Activated CD4-positive, alpha-beta T cell treated with anti-CD3 and anti-CD28 coated beads for 36 hours (primary cell): Measurements from ENCODE around the gene MYH9. TPM values are rescaled to one million over a fixed set of nuclear protein-coding genes. Genes with fewer than 3 reads are reported as not detected.

Experiments
- ATAC-seq: fragments of 200-7000 bp; cut with Tn5 transposase; one replicate; pipeline ENCODE4 v1.10.0; 2021; ENCODE audit warnings: mild to moderate bottlenecking, moderate library complexity
- CTCF ChIA-PET: fragments of 350-600 bp; sonication (Branson Sonifier 250); formaldehyde crosslinking; loops from one replicate; lab custom pipeline; 2021; ENCODE audit warnings: antibody characterized with exemption; lab: Charles Lee
- POLR2A ChIA-PET: fragments of 350-600 bp; sonication (Branson Sonifier 250); formaldehyde crosslinking; loops from one replicate; lab custom pipeline; 2021; ENCODE audit warnings: antibody characterized with exemption, inconsistent platforms; lab: Charles Lee
- DNase-seq: peaks from one replicate; pipeline ENCODE4 v3.0.0-alpha.2; 2020
- H3K27ac Mint-ChIP-seq: one replicate; pipeline ENCODE4 v1.8.0; 2021; ENCODE audit warnings: mixed read lengths
- H3K27me3 Mint-ChIP-seq: one replicate; pipeline ENCODE4 v1.8.0; 2021; ENCODE audit warnings: mixed read lengths
- H3K36me3 Mint-ChIP-seq: one replicate; pipeline ENCODE4 v1.8.0; 2021; ENCODE audit warnings: low read depth, mixed read lengths
- H3K4me1 Mint-ChIP-seq: one replicate; pipeline ENCODE4 v1.8.0; 2021; ENCODE audit warnings: mixed read lengths
- H3K4me3 Mint-ChIP-seq: one replicate; pipeline ENCODE4 v1.8.0; 2021; ENCODE audit warnings: mild to moderate bottlenecking, moderate library complexity, mixed read lengths
- H3K9me3 Mint-ChIP-seq: one replicate; pipeline ENCODE4 v1.8.0; 2021; ENCODE audit warnings: low read depth, mixed read lengths
- intact Hi-C, 2 experiments: fragments of 100-400 bp; cut with DNase I in 1 of 2; cut with micrococcal nuclease in 1 of 2; formaldehyde crosslinking; loops; one replicate each; pipeline versions ENCODE4 v1.14.2 to v1.15.1; 2022 to 2024; cut with DNase I, micrococcal nuclease
- total RNA-seq, 2 experiments: library from RNA; stranded (reverse); gene quantifications; one replicate each; pipeline ENCODE4 v1.2.3, GENCODE V29; 2021

Gene MYH9
- total RNA-seq, 2 experiments from 2014 or later = 720 to 773 TPM

DNA sequence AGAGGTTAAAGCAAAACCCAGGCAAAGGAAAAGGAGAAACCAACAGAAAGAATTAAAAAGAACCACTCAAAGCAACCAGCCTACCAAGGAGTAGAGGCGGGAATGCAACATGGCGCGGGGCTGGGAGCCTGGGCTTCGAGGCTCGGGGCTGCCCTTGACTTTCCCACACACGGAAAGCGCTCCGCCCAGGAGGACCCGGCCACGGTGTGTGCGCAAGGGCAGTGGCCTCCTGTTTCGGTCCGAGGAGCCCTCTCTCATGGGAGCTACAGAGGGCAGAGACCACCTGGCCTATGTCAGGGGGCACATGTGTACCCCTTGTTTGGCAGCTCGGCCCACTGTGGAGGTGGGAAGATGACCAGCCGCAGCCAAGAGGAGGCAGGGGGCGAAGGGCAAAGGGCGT is 78.9 kb downstream of the MYH9 start:
- Mint-ChIP-seq H3K9me3 (no peaks in the 10 kb centered on the region), H3K27me3 (no peaks in the 10 kb centered on the region), H3K4me1 (no peaks in the 10 kb centered on the region), H3K27ac (peak overlapping the region; percentile 58), H3K36me3 (peaks cover 79% of the 10 kb centered on the region), H3K4me3 (no peak overlapping the region)
- CTCF ChIA-PET = no interaction called here
- POLR2A ChIA-PET = no interaction called here
- no peak for DNase-seq
- intact Hi-C loops = no loop called here
- no peak for ATAC-seq

DNA sequence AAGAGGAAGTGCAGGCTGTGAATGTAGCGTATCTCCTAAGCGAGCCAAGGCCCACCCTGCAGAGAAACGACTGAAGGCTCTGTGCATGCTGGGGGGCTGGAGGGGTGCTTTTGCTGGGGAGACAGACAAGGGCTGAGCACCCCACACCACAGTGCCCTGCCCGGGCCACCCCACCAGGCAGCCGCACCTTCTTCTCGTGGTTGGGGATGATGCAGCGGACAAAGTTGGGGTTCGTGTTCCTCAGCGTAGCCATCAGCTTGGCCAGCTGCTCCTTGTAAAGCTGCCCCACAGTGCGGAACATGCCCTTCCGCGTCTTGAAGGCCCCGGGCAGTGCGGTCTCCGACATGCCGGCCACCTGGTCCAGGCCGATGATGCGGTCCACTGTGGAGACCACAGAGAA is 81.5 kb downstream of the MYH9 start:
- DNase-seq (no peak), ATAC-seq (no peak)
- ChIA-PET CTCF (interaction anchor here (0.6 kb wide), 2 partner anchors 88 to 165 kb away, joined by 3 read pairs; no protein-coding TSS in a partner anchor), POLR2A (no interaction called here)
- no peaks in the 10 kb centered on the region for H3K27me3 Mint-ChIP-seq
- intact Hi-C loops = no loop called here
- H3K4me3 Mint-ChIP-seq = no peak overlapping the region
- H3K4me1 Mint-ChIP-seq = peaks cover 7% of the 10 kb centered on the region
- H3K27ac Mint-ChIP-seq = no peak overlapping the region
- H3K9me3 Mint-ChIP-seq = no peaks in the 10 kb centered on the region
- peaks cover 76% of the 10 kb centered on the region for H3K36me3 Mint-ChIP-seq

DNA sequence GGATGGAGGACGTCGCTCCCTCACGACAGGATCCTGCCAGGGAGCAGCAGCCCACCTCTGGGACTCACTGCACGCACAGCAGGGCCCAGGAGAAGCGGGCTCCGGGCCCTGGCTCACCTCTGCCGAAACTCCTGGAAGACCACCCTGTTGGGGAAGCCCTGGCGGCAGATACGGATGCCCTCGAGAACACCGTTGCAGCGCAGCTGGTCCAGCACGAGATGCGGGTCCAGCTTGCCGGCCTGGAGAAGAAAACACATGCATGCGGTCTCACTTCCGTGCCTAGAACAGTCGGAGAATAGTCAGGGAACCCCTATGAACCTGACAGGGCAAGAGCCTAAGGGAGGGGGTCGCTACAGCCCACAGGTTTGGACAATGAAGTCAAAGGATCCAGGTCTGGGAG is 82.0 kb downstream of the MYH9 start:
- Mint-ChIP-seq H3K9me3 (no peaks in the 10 kb centered on the region), H3K4me1 (peaks cover 7% of the 10 kb centered on the region), H3K4me3 (no peak overlapping the region), H3K36me3 (peaks cover 76% of the 10 kb centered on the region), H3K27me3 (no peaks in the 10 kb centered on the region), H3K27ac (no peak overlapping the region)
- ChIA-PET POLR2A (interaction anchor here (0.6 kb wide), 1 partner anchor 71 kb away, joined by 4 read pairs; no protein-coding TSS in a partner anchor), CTCF (interaction anchor here (0.6 to 6.8 kb wide), 5 partner anchors 10 to 180 kb away, joined by 3 to 71 read pairs (median 4); no protein-coding TSS in a partner anchor)
- DNase-seq (no peak), ATAC-seq (no peak)
- intact Hi-C loops = no loop called here

DNA sequence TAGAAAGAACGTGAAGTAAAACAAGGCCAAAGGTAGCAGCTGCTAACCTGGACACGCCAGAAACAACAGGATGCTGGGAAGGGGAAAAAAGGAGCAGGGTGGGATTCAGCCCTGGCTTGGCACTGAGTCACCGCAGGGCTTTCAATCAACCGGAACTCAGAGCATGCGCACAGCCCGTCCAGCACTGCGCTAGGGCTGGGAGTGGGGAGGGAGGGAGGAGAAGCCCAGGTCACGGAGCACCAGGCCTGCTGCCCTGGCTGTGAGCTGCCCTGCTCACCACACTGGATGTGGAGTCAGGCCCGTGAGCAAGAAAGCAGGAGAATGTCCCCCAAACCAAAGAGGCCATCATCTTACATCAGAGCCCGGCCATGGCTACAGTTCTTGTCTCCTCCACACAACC is 83.3 kb downstream of the MYH9 start:
- Mint-ChIP-seq H3K27me3 (no peaks in the 10 kb centered on the region), H3K4me1 (peaks cover 7% of the 10 kb centered on the region), H3K27ac (peak overlapping the region; percentile 25), H3K4me3 (no peak overlapping the region), H3K9me3 (no peaks in the 10 kb centered on the region), H3K36me3 (peaks cover 82% of the 10 kb centered on the region)
- ChIA-PET POLR2A (no interaction called here), CTCF (interaction anchor here (1.5 to 6.8 kb wide), 3 partner anchors 11 to 164 kb away, joined by 4 to 71 read pairs (median 5); no protein-coding TSS in a partner anchor)
- ATAC-seq (no peak), DNase-seq (no peak)
- intact Hi-C loops = no loop called here

DNA sequence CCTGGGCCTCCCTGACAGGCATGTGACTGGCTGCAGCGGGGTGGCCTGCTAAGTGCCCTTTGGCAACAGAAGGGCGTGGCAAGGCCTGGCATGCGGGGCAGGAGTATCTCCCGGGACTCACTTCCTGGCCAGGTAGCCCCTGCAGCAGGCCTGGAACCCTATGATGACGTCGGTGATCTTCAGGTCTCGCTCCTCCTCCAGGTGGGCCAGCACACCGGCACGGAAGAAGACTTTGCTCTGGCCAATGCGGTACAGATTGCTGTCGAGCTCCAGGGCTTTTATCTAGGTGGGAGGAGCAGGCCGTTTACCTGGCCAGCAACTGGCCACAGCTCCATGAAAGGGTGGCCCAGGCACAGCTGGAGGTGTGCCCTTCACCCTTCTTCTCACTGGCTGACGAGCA is 83.9 kb downstream of the MYH9 start:
- Mint-ChIP-seq H3K4me3 (no peak overlapping the region), H3K9me3 (no peaks in the 10 kb centered on the region), H3K4me1 (peaks cover 7% of the 10 kb centered on the region), H3K27ac (peak overlapping the region; percentile 25), H3K36me3 (peaks cover 79% of the 10 kb centered on the region), H3K27me3 (no peaks in the 10 kb centered on the region)
- ATAC-seq (no peak), DNase-seq (no peak)
- ChIA-PET CTCF (interaction anchor here (1.5 to 6.8 kb wide), 3 partner anchors 11 to 165 kb away, joined by 4 to 71 read pairs (median 5); no protein-coding TSS in a partner anchor), POLR2A (no interaction called here)
- intact Hi-C loops = no loop called here

DNA sequence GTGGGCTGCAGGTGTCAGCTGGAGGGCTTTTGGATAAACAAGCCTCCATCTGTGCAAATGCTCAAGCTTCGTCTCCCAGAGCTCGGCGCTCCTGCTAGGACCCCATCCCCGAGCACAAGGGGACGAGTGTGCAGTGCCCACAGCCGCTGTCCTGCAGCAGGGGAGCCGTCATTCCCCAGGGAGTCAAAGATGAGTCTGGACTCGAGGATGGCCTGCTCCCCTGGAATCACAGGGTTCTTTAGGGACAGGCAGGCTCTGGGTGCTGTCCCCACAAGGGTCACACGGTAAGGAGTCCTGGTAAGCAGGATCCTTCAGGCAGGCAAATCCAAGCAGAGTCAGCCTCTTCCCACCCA is 84.7 kb downstream of the MYH9 start:
- no peak for DNase-seq
- ATAC-seq = no peak
- POLR2A ChIA-PET = interaction anchor here (0.6 kb wide), 1 partner anchor 206 kb away, joined by 3 read pairs; no protein-coding TSS in a partner anchor
- Mint-ChIP-seq H3K4me1 (peaks cover 7% of the 10 kb centered on the region), H3K9me3 (no peaks in the 10 kb centered on the region), H3K27ac (no peak overlapping the region), H3K36me3 (peaks cover 81% of the 10 kb centered on the region), H3K4me3 (no peak overlapping the region), H3K27me3 (no peaks in the 10 kb centered on the region)
- intact Hi-C loops = no loop called here
- CTCF ChIA-PET = interaction anchor here (1.2 to 6.8 kb wide), 8 partner anchors 10 to 183 kb away, joined by 3 to 71 read pairs (median 7); no protein-coding TSS in a partner anchor

DNA sequence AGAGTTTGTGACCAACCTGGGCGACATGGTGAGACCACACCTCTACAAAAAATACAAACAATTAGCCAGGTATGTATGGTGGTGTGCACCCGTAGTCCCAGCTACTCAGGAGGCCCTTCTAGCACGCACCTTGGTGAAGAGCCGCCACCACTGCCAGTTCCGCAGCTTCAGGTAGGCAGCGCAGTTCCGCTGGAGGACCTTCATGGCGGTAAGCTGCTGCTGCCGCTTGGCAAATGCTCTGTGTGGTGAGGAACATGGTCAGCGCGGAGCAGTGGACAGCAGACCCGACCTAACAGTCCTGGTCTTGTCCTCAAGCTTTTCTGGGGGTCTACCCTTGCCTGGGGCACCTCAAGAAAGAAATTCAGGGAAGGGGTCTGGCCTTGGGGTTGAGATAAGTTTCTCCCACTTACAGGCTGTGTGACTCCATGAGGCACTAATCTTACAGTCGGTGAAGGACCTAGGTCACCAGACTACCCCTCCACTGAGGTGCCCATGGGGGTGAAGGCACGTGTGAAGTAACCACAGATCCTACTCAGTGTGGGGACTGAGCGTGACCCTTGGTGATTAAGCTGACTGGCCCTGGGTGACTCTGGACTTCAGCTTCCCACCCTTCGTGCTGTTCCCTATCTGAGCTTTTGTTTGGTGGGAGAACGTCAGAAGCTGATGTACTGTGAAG is 85.2 kb downstream of the MYH9 start:
- ChIA-PET CTCF (interaction anchor here (0.6 to 6.8 kb wide), 22 partner anchors 9 to 1253 kb away, joined by 3 to 71 read pairs (median 5); partner anchors contain the start of gene MYH9), POLR2A (interaction anchor here (0.6 kb wide), 1 partner anchor 207 kb away, joined by 3 read pairs; no protein-coding TSS in a partner anchor)
- Mint-ChIP-seq H3K27me3 (no peaks in the 10 kb centered on the region), H3K36me3 (peaks cover 83% of the 10 kb centered on the region), H3K4me1 (peaks cover 7% of the 10 kb centered on the region), H3K9me3 (no peaks in the 10 kb centered on the region), H3K27ac (no peak overlapping the region), H3K4me3 (no peak overlapping the region)
- intact Hi-C loops = no loop called here
- no peak for DNase-seq
- no peak for ATAC-seq

DNA sequence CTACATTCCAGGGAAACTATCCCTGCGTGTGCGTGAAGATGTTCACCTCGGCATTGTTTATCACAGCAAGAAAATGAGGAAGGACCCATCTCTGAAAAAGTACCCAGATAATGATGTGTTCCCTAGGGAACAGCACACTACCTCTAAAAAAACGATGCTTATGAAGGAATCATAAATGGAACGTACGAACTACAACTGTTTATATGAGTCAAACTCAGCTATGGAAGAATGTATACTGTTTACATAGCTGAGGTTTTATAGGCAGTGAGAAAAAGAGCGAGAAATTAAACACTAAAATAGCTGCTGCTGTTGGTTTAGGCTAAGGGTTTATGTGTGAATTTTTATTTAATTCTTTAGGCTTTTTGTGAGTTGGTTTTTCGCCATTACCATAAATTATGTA is 85.9 kb downstream of the MYH9 start:
- peaks cover 85% of the 10 kb centered on the region for H3K36me3 Mint-ChIP-seq
- CTCF ChIA-PET = interaction anchor here (0.6 to 6.8 kb wide), 23 partner anchors 10 to 1254 kb away, joined by 3 to 71 read pairs (median 6); partner anchors contain the start of gene MYH9
- H3K4me3 Mint-ChIP-seq = no peak overlapping the region
- peak overlapping the region; percentile 67 for H3K27ac Mint-ChIP-seq
- intact Hi-C loops = loop anchor here (1.0 kb wide), 3 partner anchors 84 to 184 kb away; no protein-coding TSS in a partner anchor
- H3K9me3 Mint-ChIP-seq = no peaks in the 10 kb centered on the region
- no peak for DNase-seq
- POLR2A ChIA-PET = interaction anchor here (0.6 to 1.2 kb wide), 3 partner anchors 119 to 182 kb away, joined by 4 read pairs; no protein-coding TSS in a partner anchor
- no peak for ATAC-seq
- peaks cover 7% of the 10 kb centered on the region for H3K4me1 Mint-ChIP-seq
- H3K27me3 Mint-ChIP-seq = no peaks in the 10 kb centered on the region

DNA sequence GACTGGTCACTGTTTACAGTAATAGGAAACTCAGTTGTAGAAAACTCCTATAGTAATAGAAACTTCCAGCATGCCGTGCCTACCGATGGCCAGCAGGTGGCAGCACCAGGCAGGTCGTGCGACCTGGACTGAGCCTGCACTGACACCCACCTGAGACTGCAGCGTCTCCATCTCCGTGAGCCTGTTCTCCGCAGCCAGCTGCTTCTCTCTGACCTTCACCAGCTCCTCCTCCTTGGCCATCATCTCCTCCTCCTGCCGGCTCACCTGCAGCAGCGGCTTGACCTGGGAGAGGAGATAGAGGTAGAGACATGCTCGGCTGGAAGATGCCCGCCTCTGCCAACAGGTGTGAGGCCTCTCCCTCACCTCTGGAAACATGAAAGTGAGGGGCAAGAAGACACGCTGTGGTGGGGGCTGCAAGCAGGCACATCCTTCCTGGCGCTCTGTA is 86.4 kb downstream of the MYH9 start:
- H3K36me3 Mint-ChIP-seq = peaks cover 87% of the 10 kb centered on the region
- ChIA-PET CTCF (interaction anchor here (0.9 to 6.8 kb wide), 25 partner anchors 10 to 823 kb away, joined by 3 to 71 read pairs (median 6); partner anchors contain the start of genes APOL2 and MYH9), POLR2A (interaction anchor here (0.6 to 1.2 kb wide), 4 partner anchors 119 to 216 kb away, joined by 3 to 4 read pairs (median 4); no protein-coding TSS in a partner anchor)
- H3K4me1 Mint-ChIP-seq = peaks cover 7% of the 10 kb centered on the region
- H3K4me3 Mint-ChIP-seq = no peak overlapping the region
- DNase-seq = peak; percentile 90
- no peaks in the 10 kb centered on the region for H3K27me3 Mint-ChIP-seq
- peak overlapping the region; percentile 72 for H3K27ac Mint-ChIP-seq
- no peaks in the 10 kb centered on the region for H3K9me3 Mint-ChIP-seq
- intact Hi-C loops = loop anchor here (1.0 kb wide), 3 partner anchors 85 to 185 kb away; no protein-coding TSS in a partner anchor
- peak; percentile 82 for ATAC-seq

DNA sequence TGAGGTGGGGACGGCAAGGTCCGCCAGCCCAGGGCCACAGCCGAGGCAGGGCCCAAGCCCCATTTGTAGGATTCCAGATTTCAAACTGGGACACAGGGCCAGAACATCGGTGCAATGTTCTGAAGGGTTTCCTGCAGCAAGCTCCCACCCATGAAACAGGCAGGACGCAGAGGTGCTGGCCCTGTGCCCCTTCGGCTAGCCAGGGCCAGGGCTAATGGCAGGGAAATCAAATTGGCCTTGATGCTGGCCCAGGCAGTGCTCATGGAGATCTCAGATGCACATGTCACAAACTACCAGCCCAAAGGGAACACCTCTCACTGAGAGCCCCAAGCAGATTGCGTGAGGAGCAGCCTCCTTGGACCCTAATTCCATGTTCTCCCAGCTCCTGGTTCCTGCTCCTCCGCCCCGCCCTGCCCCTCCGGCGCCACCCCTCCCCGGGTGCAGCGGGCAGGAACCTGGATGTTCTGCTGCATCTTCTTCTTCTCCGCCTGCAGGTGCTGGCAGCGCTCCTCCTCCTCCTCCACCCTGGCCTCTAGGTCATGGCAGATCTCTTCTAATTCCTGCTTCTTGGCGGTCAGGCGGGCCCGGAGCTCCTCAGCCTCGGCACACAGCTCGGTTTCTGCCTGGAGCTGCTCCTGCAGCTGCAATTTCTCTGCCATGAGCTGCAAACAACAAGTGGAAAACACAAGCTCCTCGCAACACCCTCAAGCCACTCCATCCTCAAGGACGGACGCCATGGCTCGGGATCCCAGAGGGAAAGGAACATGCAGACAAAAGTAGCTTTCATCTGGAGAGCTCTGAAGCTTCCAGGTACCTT is 87.2 kb downstream of the MYH9 start:
- H3K9me3 Mint-ChIP-seq = no peaks in the 10 kb centered on the region
- intact Hi-C loops = loop anchor here (1.0 kb wide), 3 partner anchors 86 to 186 kb away; no protein-coding TSS in a partner anchor
- no peaks in the 10 kb centered on the region for H3K27me3 Mint-ChIP-seq
- H3K4me3 Mint-ChIP-seq = no peak overlapping the region
- H3K36me3 Mint-ChIP-seq = peaks cover 89% of the 10 kb centered on the region
- ATAC-seq (no peak), DNase-seq (no peak)
- CTCF ChIA-PET = interaction anchor here (0.6 to 6.8 kb wide), 25 partner anchors 10 to 824 kb away, joined by 3 to 71 read pairs (median 5); partner anchors contain the start of genes APOL2 and MYH9
- H3K27ac Mint-ChIP-seq = peak overlapping the region; percentile 72
- POLR2A ChIA-PET = interaction anchor here (0.6 to 1.2 kb wide), 2 partner anchors 170 to 217 kb away, joined by 3 to 4 read pairs; no protein-coding TSS in a partner anchor
- H3K4me1 Mint-ChIP-seq = peaks cover 9% of the 10 kb centered on the region
